ENCODE measurements around the gene UPF2.

Gene UPF2

DNA sequence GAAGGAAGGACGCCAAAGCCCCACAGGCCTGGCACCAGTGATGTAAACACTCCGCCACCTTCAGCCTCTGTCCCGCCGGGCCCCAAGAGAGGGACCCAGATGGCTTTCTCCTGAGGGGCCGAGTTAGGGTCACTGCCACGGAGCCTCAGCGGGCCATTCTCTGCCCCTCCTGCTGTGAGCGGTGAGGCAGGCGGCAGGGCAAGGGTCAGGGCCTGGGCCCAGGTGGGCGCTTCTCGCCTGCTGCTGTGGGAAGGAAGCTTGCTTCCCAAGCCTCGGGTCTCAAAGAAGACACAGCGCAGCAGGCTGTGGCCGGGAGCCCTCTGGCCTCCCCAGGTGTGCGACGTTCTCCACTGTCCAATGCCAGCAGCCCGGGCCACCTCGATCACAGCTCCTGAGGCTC is 134.7 kb downstream of the UPF2 start:
- TF ChIP-seq, protein P1, sequence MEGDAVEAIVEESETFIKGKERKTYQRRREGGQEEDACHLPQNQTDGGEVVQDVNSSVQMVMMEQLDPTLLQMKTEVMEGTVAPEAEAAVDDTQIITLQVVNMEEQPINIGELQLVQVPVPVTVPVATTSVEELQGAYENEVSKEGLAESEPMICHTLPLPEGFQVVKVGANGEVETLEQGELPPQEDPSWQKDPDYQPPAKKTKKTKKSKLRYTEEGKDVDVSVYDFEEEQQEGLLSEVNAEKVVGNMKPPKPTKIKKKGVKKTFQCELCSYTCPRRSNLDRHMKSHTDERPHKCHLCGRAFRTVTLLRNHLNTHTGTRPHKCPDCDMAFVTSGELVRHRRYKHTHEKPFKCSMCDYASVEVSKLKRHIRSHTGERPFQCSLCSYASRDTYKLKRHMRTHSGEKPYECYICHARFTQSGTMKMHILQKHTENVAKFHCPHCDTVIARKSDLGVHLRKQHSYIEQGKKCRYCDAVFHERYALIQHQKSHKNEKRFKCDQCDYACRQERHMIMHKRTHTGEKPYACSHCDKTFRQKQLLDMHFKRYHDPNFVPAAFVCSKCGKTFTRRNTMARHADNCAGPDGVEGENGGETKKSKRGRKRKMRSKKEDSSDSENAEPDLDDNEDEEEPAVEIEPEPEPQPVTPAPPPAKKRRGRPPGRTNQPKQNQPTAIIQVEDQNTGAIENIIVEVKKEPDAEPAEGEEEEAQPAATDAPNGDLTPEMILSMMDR (IDR thresholded peaks at IDR 0.05; ENCODE audit: borderline replicate concordance, insufficient read depth, low read depth, low read length) = no peak
- no peak overlapping the region for H3K4me3 ChIP-seq (ENCODE audit: low read depth, low read length)

DNA sequence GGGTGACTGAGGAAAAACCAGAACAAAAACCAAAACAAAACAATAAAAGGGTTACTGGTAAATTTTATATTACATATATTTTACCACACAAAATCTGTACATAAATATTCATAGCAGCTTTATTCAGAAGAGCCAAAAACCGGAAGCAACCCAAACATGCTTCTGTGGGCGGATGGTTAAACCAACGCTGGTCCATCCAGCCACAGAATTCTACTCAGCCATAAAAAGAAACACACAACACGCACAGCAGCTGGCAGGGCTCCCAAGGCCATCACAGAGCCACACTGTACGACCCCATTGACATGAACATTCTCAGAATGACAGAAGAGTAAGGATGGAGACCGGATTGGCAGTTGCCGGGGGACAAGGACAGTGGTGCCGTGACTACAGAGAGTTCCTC is 135.9 kb downstream of the UPF2 start:
- TF ChIP-seq, protein P1 (IDR thresholded peaks at IDR 0.05; ENCODE audit: borderline replicate concordance, insufficient read depth, low read depth, low read length) = no peak
- no peak overlapping the region for H3K4me3 ChIP-seq (ENCODE audit: low read depth, low read length)

DNA sequence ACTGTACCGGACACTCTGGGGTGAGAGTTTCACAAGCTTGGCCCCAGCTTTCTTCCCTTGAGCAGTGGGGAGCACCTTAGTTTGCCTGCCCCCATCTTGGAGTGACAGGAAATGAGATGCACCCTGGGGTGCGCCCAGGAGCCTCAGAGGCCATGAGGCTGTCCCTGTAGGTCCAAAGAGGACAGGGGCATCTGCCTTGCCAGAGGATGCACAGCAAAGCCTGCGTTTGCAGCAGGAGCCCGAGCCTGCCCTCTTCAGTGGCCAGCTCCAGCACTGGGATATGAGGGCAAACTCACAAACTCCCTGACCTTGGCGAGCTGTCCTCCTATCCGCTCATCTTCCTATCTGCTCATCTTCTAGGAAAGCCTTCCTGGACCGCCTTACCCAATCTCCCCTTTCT is 140.0 kb downstream of the UPF2 start:
- H3K4me3 ChIP-seq (ENCODE audit: low read depth, low read length) = no peak overlapping the region
- TF ChIP-seq, protein P1 (IDR thresholded peaks at IDR 0.05; ENCODE audit: borderline replicate concordance, insufficient read depth, low read depth, low read length) = no peak

DNA sequence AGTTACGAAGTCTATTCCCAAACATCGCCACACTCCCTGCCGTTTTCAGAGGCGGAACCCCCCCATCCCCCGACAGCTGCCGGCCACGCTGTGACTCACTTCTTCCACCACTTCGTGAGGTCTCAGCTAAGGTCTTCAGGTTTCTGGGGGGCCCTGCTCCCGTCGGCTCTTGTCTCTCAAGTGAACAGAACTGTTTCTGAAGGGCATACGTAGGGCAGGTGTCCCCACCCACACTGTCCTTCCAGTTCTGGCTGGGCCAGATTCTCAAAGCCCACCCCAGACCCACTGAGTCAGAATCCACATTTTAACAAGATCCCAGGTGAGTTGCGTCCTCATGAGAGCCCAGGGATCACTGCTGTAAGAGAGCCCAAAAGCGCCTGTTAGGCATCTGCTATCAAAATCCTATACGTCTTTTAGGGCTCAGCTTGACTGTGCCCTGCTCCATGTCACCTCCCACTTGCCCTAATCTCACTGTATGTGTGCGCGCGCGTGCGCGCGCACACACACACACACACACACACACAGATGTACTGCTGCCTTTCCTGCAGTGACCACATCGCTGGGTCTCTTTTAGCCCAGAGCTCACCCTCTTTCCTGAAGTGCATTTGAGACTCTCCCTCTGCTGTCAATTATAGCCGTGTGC is 140.7 kb downstream of the UPF2 start:
- TF ChIP-seq, protein P1 (IDR thresholded peaks at IDR 0.05; ENCODE audit: borderline replicate concordance, insufficient read depth, low read depth, low read length) = no peak
- no peak overlapping the region for H3K4me3 ChIP-seq (ENCODE audit: low read depth, low read length)

DNA sequence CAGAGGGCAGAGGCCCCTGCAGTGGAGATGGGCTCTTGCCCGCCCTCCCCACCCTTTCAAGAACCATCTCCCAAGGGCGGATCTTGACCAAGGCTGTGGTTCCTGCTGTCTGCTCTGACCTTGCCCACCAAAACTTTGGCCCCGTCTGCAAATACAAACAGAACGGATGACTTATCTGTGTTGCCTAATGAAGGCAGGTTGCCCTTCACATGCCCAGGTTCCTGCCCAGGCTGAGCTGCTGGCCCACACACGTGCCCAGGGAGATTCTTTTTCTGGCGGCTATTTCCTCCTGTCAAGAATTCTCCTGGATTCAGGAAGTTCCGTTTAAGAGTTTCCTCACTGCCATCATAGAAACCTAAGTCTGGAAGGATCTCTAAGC is 141.2 kb downstream of the UPF2 start:
- TF ChIP-seq, protein P1 (IDR thresholded peaks at IDR 0.05; ENCODE audit: borderline replicate concordance, insufficient read depth, low read depth, low read length) = no peak
- no peak overlapping the region for H3K4me3 ChIP-seq (ENCODE audit: low read depth, low read length)

DNA sequence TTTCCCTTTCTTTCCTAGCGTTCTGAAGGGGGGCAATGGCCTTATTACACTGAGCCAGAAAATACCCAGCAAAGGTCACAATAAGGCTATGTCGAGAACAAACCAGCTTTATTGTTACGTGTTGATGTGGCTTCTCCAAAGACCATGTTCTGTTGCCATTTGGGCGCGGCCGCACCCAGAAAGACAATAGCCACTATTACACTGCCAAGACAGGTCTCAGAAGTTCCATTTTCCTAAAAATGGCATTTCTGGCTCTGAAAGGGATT is 141.6 kb downstream of the UPF2 start:
- TF ChIP-seq, protein P1 (IDR thresholded peaks at IDR 0.05; ENCODE audit: borderline replicate concordance, insufficient read depth, low read depth, low read length) = no peak
- no peak overlapping the region for H3K4me3 ChIP-seq (ENCODE audit: low read depth, low read length)

DNA sequence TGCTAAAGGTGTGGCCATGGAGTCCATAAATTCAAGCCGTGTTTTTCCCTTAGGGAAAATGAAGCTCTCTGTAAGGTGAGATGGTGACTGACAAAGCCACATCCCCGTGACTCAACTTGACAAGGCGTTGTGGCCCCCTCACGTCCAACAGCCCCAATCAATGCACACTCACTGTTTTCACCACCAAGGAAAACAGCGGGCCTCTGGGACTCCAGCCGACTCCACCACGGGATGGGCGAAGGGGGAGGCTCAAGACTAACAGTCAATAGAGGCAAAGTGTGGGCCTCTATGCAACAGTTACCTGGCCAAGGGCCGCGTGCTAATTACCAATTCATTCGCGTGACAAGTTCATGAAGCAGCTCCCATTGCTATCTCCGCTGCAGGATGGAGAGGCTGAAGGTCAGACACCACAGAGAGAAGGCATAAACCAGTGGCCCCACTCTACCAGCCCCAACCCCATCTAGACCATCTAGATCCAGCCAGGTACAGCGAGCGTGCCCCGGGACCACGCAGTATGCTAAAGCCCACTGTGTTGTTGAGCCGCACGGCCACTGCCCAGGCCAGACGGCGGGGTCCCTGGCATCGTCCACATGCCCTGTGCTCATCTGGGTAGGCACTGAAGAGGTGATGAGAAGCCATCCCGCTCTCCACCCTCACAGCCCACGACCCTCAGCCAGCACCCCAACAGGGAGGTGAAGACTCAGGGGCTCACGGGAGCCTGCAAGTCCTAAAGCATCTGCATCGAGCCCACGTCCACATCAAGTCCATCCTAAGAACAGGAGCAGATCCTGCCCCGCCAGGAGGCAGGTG is 143.3 kb downstream of the UPF2 start:
- TF ChIP-seq, protein P1 (IDR thresholded peaks at IDR 0.05; ENCODE audit: borderline replicate concordance, insufficient read depth, low read depth, low read length) = no peak
- H3K4me3 ChIP-seq (ENCODE audit: low read depth, low read length) = no peak overlapping the region
